Urothelium cell line (cell line): ENCODE data around the gene FAM107B.
"Not testable (repeated sequence)": the region's sequence is repeated elsewhere in the genome, so short reads cannot be mapped to it uniquely, and the experiment has no call there.

Experiments
- DNase-seq: peaks from one replicate; pipeline ENCODE4 v3.0.0; 2011; ENCODE audit warnings: low spot score, mixed read lengths
- FAIRE-seq: peaks from 2 replicates; lab custom pipeline; 2011; peaks lifted over from hg19 to GRCh38; lab: Jason Lieb, UNC

The FAM107B gene

DNA sequence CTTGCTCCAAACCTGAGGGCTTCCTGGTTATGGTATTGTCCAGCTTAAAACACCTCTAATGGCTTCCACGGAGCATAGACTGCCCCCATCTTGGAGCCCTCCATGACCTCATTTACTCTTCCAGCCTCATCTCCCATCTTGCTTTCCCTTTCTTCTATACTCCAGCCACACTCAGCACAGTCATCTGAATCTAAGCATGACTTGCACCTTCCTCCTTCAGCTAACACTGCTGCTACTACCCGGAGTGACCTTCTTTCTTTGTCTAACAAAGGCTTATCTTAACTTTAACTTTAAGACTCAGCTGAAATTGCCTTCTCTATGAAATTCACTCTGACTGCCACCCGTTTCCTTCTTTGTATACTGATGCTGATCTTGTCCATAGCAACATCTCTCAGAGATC lies 135.1 kb downstream of the FAM107B start:
- FAIRE-seq (no peak), DNase-seq (no peak)

DNA sequence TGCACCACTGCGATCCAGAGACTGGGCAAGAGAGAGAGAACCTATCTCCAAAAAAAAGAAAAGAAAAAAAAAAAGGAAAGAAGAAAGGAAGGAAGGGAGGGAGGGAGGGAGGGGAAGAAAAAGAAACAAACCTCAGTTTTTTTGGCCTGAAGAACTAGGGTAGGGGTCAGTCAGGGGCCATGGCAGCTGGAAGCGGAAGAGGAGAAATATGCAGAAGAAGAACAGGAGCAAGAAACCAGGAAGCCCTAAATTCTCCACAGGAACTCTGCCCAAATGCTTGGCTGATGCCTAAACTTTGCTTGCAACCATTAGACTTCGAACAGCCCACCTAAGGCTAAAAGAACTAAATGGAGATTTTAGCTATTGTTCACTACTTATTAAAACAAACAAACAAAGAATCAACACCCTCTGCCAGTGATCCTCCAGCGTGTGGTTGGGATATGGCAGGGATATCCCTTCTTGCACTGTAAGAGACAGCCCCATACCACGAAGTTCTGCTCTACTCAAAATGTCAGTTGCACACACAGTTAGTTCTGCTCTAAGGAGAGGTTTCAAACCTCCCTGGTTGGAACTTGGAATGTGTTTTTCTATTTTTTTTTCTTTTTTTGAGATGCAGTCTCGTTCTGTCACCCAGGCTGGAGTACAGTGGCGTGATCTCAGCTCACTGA lies 139.5 kb downstream of the FAM107B start:
- no peak for DNase-seq
- no peak for FAIRE-seq

DNA sequence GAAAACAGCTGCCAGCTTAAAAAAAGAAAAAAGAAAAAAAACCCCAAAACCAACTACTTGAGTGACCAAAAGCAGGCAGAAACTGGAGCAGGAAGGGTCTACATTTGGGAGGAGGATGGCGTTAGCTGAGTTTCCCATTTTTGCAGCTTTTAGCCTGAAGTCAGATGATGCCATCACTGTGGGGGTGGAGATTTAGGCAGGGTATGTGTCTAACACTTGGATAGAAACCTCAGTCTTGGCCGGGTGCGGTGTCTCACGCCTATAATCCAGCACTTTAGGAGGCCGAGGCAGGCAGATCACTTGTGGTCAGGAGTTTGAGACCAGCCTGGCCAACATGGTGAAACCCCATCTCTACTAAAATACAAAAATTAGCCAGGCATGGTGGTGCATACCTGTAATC lies 140.1 kb downstream of the FAM107B start:
- not testable (repeated sequence) for FAIRE-seq, DNase-seq

DNA sequence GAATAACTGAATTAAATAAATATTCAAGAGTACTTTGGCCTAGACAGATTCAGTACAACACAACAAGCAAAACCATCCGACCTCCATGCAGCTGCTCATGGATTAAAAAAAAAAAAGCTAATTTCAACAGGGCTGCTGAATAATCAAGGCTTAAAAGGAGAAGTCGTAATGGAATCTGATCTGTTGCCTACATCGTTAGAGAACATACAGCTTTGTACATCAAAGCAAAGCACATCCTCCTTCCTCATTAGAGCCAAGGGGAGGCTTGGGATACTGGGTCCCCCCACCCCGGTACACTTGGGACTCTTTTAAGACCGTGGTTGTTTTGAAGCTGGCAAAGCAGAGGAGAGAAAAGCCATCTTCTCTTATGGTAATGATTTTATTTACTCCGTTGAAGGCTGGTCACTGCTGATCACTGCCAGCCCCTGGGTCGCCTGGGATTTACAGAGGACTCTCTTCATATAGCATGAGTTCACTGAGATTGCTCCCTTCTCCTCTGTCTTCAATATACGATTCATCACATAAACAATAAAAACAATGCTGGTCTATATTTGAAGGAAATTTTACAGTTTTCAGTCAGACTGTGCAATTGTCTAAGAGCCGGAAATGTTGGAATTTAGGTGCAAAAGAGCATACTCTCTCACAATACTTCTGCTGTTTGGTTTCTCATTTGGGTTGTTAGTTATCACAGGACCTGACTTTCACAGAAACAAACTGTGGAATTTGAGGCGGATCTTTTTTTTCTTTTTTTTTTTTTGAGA lies 148.8 kb downstream of the FAM107B start:
- DNase-seq (no peak), FAIRE-seq (no peak)

DNA sequence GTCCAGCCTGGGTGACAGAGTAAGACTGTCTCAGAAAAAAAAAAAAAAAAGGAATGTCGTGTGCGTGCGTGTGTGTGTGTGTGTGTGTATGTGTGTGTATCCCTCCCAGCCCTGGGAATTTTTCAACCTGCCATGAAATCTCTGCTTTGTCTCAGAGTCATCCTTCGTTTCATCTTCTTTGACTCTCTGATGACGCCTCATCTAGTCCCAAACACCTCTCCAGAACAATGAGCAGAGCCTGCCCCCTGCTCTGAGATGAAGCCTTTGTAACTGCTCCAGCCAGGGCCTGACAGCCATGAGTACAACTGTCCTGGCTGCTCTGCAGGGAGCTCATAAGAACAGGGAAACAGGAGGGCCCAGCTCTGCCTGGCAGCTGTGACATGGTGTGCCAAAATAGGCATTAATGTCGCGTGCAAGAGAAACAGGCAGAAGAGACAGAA lies 149.5 kb downstream of the FAM107B start:
- DNase-seq (no peak), FAIRE-seq (no peak)

DNA sequence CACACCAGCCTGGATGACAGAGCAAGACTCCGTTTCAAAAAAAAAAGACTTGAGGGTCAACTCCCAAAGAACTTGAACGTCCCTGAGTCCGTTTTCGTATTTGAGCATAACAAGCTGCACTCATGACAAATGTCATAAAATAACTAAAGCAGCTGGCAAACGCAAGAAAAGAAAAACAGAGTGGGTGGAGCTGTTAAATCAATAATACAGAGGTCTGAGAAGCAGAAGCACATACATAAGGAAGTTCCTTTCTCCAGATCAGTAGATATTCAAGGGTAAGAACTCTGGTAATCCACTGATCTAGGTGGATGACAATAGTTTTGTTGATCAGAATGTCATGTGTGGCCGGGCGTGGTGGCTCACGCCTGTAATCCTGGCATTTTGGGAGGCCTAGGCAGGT lies 150.1 kb downstream of the FAM107B start:
- FAIRE-seq (no peak), DNase-seq (no peak)

DNA sequence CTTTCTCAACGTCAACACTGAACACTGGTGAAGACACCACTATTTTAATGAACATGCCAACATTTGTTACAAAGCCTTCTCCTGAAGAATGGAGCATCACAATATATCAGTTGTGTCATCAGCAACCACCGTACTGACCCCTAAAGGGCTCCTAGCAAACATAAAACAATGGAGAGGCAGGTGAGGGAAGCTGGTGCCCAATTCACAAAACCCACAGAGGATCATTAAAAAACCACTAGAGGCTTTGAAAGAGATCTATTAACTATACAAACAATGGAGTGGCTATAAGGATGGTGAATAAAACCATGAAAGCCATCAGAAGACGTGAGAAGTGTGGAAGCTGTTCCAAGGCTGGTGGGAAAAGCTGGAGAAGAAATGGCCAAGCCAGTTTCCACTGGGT lies 150.8 kb downstream of the FAM107B start:
- FAIRE-seq (no peak), DNase-seq (no peak)

DNA sequence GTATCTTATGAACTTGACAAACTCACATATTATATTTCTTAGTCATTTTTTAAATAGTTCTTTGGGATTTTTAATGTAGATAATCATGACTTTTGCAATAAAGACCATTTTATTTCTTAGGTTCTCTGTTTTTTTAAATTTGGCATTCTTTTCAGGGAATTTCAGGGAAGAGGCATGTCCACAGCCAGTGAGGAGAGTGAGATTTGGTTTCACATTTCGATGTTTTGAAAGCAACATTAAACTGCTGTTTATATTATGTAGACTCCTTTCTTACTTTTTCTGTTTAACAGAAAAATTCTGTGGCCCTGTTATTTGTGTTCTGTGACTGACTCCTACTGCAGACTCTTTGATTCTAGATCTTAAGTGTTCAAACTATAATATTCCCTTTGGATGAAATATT lies 153.7 kb downstream of the FAM107B start:
- no peak for FAIRE-seq

DNA sequence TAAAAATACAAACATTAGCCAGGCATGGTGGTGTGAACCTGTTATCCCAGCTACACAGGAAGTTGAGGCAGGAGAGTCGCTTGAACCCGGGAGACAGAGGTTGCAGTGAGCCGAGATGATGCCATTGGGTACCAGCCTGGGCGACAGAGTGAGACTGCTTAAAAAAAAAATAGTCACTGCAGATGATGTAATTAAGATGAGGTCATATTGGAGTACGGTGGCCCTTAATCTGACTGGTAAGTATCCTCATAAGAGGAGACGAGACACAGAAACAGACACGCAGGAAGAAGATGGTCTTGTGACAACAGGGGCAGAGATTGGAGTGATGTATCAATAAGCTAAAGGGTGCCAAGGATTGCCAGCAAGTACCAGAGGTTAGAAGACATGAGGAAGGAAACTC lies 156.0 kb downstream of the FAM107B start:
- no peak for DNase-seq

More for the DNA sequence above, 153.7 kb downstream of the FAM107B start:
- no peak for DNase-seq

DNA sequence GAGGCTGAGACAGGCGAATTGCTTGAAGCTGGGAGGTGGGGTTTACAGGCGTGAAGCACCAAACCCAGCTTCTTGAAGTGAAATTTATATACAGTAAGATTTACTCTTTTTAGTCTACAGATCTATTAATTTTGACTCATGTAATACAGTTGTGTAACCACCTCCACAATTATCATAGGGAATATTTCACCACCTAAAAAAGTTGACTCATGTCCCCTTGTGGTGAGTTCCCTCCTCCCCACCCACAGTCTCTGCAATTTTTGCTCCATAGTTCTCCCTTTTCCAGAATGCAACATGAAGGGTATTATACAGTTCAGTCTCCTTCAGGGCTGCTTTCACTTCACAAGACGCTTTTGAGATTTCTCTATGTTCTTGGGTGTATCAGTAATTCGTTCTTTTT lies 156.8 kb downstream of the FAM107B start:
- no peak for FAIRE-seq
- DNase-seq, result peak; percentile 31

More for the DNA sequence above, 156.0 kb downstream of the FAM107B start:
- no peak for FAIRE-seq

DNA sequence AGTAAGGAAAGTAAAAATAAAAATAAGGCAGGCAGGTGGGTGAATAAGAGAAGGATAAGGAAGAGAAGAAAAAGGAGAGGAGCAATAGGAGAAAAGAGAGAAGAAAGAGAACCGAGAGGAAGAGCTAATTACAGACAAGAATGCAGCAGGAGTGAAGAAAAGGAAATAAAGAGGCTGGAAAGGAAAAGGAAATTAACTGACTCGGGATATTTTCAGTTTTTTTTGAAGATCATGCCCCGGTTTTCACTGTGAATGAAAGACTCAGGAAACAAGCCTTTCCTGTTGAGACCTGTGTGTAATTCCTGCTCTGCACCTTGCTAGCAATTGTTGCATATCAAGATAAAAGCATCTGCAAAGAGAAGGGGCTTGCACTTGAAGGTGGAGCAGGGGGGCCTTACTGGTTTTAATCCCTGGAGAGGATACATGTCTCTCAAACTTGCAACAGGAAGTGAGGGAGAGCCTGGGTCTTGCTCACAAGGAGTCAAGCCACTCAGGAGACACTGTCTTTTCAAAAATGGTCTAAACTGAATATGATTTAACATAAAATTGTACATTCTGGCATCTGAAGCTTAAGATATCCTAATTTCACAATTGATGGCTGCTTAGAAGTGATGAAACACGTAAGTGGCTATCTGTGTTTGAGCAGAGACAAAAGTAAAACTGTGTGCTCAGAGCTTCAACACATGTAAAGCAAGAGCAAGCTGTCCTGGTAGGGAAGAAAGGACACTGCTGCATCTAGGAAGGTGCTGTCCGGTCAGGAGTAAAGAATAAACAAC lies 157.6 kb downstream of the FAM107B start:
- no peak for DNase-seq
- FAIRE-seq, result no peak

DNA sequence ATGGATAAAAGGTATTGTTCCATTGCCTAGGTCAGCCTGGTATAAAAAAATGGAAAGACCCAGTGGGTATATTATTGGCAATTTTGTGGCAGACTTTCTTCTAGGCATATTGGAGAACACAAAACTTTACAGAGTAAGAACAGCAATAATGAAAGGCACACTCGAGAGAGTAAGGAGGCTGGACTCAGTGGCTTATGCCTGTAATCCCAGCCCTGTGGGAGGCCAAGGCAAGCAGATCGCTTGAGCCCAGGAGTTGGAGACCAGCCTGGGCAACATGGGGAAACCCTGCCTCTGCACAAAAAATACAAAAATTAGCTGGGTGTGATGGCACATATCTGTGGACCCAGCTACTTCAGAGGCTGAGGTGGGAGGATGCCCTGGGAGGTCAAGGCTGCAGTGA lies 158.2 kb downstream of the FAM107B start:
- no peak for FAIRE-seq
- DNase-seq, result no peak

DNA sequence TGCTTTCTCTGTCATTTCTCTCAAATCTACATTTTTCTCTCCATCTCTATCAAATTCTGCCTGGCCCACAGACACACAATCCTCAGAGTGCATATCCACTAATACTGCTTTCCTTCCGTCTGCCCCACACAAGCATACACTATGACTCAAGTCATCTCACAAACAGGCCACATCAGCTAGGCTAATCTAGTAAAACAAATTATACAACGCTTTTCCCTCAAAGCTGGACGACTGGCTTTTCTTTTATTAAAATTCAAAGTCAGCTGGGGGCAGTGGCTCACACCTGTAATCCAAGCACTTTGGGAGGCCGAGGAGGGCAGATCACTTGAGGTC lies 161.1 kb downstream of the FAM107B start:
- no peak for FAIRE-seq
- DNase-seq, result no peak

DNA sequence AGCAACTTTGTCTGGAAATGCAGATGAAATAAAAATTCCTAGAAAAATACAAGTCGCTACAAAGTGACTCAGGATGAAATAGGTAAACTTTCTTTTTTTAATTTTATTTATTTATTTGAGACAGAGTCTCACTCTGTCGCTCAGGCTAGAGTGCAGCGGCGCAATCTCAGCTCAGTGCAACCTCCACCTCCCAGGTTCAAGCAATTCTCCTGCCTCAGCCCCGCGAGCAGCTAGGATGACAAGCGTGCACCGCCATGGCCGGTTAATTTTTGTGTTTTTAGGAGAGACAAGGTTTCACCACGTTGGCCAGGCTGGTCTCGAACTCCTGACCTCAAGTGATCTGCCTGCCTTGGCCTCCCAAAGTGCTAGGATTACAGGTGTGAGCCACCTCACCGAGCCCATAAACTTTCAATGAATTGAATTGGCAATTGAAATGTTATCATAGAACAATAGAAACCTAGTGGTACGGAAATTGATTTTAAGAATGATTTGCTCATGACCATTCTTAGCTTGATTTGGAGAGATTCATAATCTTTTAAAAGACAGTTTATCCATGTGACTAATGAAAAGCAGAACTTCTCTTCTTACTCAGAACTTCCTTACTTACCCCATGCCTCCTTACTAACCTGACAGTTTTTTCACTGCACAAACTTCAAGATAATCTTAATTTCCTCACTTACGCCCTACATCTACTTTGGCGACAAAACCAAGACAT lies 161.7 kb downstream of the FAM107B start:
- DNase-seq, result no peak
- FAIRE-seq, result no peak

DNA sequence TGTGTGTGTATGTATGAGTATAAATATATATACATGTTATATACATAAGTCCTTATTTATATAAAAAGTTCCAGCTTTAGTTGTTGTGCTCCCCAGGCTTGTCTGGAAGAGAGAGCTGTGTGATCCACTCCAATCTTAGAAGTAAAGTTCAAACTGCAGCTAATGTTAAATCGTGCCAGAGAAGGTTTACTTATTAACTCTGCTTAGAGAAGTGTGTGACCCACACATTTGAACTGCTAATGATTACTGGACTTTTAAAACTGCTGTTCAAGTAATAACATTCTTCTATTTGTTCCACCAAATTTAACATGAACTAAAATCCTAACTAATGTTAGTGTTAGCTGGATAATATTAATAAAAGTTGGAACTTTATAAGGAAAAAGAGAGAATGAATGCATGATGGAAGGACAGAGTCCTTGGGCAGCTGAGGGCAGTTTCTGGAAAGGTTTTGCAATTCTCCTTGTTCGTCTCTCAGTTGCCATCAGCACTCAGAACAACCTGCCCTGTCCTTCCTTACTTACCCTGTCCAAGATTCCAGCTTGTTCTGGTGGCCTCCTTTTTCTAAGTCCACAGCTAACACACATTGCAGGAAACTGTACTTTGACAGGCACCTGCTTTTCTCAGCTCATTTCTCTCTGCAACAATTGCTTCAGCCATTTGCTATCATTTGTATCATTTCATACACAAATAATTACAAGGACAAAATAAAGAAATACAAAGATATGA lies 162.6 kb downstream of the FAM107B start:
- no peak for DNase-seq
- no peak for FAIRE-seq

DNA sequence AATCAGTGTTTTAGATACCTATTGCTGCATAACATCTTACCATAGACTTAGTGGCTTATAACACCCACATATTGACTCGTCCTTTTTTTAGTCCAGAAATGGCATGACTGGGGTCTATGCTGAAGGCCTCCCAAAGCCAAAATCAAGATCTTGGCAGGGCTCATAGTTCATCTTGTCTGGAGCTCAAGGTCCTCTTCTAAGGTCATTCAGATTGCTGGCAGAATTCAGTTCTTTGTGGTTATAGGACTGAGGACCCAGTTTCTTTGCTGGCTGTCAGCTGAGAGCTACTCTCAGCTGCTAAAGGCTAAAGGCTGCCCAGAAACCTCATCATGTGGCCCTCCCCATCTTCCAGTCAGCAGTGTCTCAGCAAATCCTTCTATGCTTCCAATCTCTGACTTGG lies 165.5 kb downstream of the FAM107B start:
- DNase-seq (no peak), FAIRE-seq (no peak)

DNA sequence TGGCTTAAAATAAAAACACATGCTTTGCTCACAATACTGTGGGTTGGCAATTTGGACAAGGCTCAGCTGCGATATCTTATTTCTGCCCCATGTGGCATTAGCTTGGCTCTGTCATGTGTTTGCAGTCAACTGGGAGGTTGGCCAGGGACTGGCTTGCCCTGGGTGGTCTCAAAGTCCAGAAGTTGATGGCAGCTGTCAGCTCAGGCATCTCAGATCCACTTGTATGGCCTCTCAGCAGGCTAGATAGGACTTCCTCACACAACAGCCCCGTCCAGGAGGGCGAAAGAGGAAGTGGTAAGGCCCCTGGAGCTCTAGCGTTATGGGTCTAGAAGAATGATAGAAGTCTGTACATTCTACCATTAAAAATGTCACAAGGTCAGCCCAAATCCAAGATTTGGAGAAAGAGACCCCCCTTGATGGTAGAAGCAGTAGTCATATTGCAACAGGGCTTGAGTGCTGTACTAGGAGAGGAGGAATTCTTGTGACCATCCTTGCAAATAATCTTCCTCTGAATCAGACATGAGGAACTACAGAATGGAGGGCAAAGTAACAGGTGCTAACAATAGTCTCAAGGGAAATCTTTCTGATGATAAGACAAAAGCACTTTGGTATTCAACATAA lies 166.2 kb downstream of the FAM107B start:
- no peak for FAIRE-seq

DNA sequence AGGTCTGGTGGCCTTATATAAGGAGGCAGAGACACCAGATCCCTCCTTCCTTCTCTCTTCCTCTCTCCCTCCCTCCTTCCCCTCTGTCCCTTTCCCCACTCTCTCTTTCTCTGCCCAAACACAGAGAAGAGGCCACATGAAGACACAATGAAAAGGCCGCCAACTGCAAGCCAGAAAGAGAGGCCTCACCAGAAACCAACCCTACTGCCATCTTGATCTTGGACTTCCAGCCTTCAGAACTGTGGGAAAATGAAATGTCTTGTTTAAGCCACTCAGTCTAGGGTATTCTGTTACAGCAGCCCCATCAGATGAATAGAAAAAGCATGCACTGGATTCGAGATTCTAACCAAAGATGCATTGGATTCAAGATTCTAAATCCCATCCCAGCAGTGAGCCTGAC lies 168.1 kb downstream of the FAM107B start:
- DNase-seq (no peak), FAIRE-seq (no peak)

More for the DNA sequence above, 166.2 kb downstream of the FAM107B start:
- DNase-seq, result no peak

DNA sequence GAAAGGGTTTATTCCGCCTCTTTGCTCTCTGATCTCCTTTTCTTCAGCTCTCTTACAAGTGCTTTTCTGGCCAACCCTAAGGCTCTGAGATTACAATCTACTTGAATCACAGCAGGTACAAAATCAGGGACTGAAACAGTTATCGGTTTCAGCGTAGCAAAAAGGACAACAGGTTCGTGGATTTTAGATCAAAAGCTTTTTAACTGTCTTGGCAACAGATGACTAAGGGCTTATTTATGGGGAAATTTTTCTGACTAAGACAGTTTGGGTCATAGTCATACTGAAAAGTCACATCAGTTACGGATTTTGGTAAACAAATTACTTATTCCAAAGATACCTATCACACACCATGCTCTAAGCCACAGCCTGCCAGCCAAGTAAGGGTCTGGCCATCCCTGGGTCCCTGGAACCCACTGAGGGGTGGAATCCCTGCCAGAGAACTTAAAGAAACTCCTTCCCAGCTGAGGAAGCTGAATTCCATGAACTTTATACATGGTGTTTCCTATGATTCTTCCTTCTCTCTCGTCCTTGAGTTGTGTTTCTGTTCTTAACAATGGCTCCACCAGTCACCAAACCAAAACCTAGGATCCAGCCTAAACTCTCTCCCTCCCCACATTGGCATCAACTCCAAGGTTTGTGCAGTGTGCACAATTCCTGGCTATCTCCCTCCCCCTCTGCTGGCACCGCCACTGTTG lies 169.3 kb downstream of the FAM107B start:
- DNase-seq (no peak), FAIRE-seq (no peak)
